HuH-7.5 (cell line): ENCODE measurements around the gene SRI.
"Not testable (repeated sequence)": the region's sequence is repeated elsewhere in the genome, so short reads cannot be mapped to it uniquely, and the experiment has no call there.

Experiments
- DNase-seq: peaks from one replicate; pipeline ENCODE4 v3.0.0; 2011; ENCODE audit warnings: low spot score

Gene SRI

GRCh38 chr7:88219781-88220747 lies at the start of gene SRI:
TSS of gene SRI (minus strand) at chr7:88220038. CDS start at chr7:88220026, 12 bp downstream.
- DNase-seq = peak; percentile 55

- no peak for DNase-seq
These were observed 49.7 kb upstream of the SRI start for GRCh38 chr7:88269586-88269985.

- no peak for DNase-seq
These were observed 49.0 kb upstream of the SRI start for GRCh38 chr7:88268858-88269257.

GRCh38 chr7:88268051-88268450 lies 48.2 kb upstream of the SRI start:
- DNase-seq = no peak

GRCh38 chr7:88267421-88267820 lies 47.6 kb upstream of the SRI start:
- no peak for DNase-seq

GRCh38 chr7:88264987-88265386 lies 45.1 kb upstream of the SRI start:
- not testable (repeated sequence) for DNase-seq

- no peak for DNase-seq
These were observed 42.7 kb upstream of the SRI start for GRCh38 chr7:88262562-88262961.

- no peak for DNase-seq
These were observed 40.9 kb upstream of the SRI start for GRCh38 chr7:88260719-88261118.

- DNase-seq = no peak
These were observed 40.0 kb upstream of the SRI start for GRCh38 chr7:88259656-88260380.

GRCh38 chr7:88258296-88258695 lies 38.5 kb upstream of the SRI start:
- not testable (repeated sequence) for DNase-seq

- no peak for DNase-seq
These were observed 37.1 kb upstream of the SRI start for GRCh38 chr7:88256906-88257305.

- no peak for DNase-seq
These were observed 35.0 kb upstream of the SRI start for GRCh38 chr7:88254721-88255424.

GRCh38 chr7:88253640-88254039 lies 33.8 kb upstream of the SRI start:
- no peak for DNase-seq

GRCh38 chr7:88244258-88244657 lies 24.4 kb upstream of the SRI start:
- DNase-seq = no peak

- DNase-seq = peak; percentile 19
These were observed 23.6 kb upstream of the SRI start for GRCh38 chr7:88243345-88243909.

- no peak for DNase-seq
These were observed 20.0 kb upstream of the SRI start for GRCh38 chr7:88239852-88240251.

- no peak for DNase-seq
These were observed 14.0 kb upstream of the SRI start for GRCh38 chr7:88233828-88234227.

- DNase-seq = no peak
These were observed 10.8 kb upstream of the SRI start for GRCh38 chr7:88230646-88231045.

- DNase-seq = no peak
These were observed 9.6 kb upstream of the SRI start for GRCh38 chr7:88229302-88229995.

GRCh38 chr7:88226886-88227516 lies 7.2 kb upstream of the SRI start:
- no peak for DNase-seq

GRCh38 chr7:88226201-88226600 lies 6.4 kb upstream of the SRI start:
- DNase-seq = no peak
